Kidney glomerular epithelial cell (primary cell): Measurements from ENCODE around the gene GPR31.

Experiments used
- DNase-seq: peaks from one replicate; lab custom pipeline; 2025; lab: John Stamatoyannopoulos, UW

The GPR31 gene

GRCh38 chr6:167165858-167166471 is 8.2 kb upstream of the GPR31 start:
- no peak for DNase-seq

- no peak for DNase-seq
Observed at GRCh38 chr6:167164261-167164660, 6.5 kb upstream of the GPR31 start.

GRCh38 chr6:167163476-167164011 is 5.8 kb upstream of the GPR31 start:
- no peak for DNase-seq

GRCh38 chr6:167162591-167162990 is 4.8 kb upstream of the GPR31 start:
- no peak for DNase-seq

- DNase-seq = no peak
Observed at GRCh38 chr6:167161851-167162467, 4.2 kb upstream of the GPR31 start.

GRCh38 chr6:167157414-167157813 is 366 bp downstream of the GPR31 start:
- no peak for DNase-seq

- DNase-seq = no peak
Observed at GRCh38 chr6:167154895-167155294, 2.9 kb downstream of the GPR31 start.

- no peak for DNase-seq
Observed at GRCh38 chr6:167154291-167154690, 3.5 kb downstream of the GPR31 start.

GRCh38 chr6:167153521-167153959 is 4.2 kb downstream of the GPR31 start:
- no peak for DNase-seq

- no peak for DNase-seq
Observed at GRCh38 chr6:167152862-167153261, 4.9 kb downstream of the GPR31 start.

- no peak for DNase-seq
Observed at GRCh38 chr6:167151648-167152047, 6.1 kb downstream of the GPR31 start.

GRCh38 chr6:167150941-167151549 is 6.7 kb downstream of the GPR31 start:
- DNase-seq = no peak

- DNase-seq = no peak
Observed at GRCh38 chr6:167148997-167149396, 8.8 kb downstream of the GPR31 start.

GRCh38 chr6:167148021-167148420 is 9.8 kb downstream of the GPR31 start:
- DNase-seq = no peak

- DNase-seq = no peak
Observed at GRCh38 chr6:167146977-167147376, 10.8 kb downstream of the GPR31 start.

GRCh38 chr6:167146135-167146534 is 11.6 kb downstream of the GPR31 start:
- no peak for DNase-seq

GRCh38 chr6:167145461-167145860 is 12.3 kb downstream of the GPR31 start:
- DNase-seq = no peak

- no peak for DNase-seq
Observed at GRCh38 chr6:167143041-167143440, 14.7 kb downstream of the GPR31 start.

- DNase-seq = no peak
Observed at GRCh38 chr6:167142433-167142761, 15.4 kb downstream of the GPR31 start.

- peak; percentile 29 for DNase-seq
Observed at GRCh38 chr6:167141667-167142432, 15.9 kb downstream of the GPR31 start.

GRCh38 chr6:167140589-167141474 is 16.9 kb downstream of the GPR31 start:
- no peak for DNase-seq

GRCh38 chr6:167139761-167140160 is 18.0 kb downstream of the GPR31 start:
- no peak for DNase-seq
